ENCODE results near the gene MLANA.

MLANA gene

DNA sequence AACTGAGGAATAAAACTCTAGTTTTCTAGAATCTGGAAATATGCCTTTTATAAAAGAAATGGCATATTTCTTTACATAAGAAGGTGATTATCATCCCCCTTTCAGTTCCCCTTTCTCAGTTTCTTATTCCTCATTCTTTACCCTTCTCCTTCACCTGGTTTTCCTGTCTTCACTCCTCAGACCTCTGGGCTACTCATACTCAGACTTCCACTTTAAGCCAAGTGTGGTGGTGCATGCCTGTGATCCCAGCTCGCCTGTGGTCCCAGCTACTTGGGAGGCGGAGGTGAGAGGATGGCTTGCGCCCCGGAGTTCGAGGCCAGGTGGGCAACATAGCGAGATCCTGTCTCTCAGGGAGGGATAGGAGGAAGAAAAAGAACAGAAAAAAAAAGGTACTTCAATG lies 67.6 kb downstream of the MLANA start:
- no peak for DNase-seq (ENCODE audit: low read depth in 2 of 2)

Measured in stimulated activated CD4-positive, alpha-beta T cell treated with anti-CD3 and anti-CD28 coated beads, Interleukin-1b, Interleukin-23, amount 100 ng/mL, for 4 hours (primary cell).